ENCODE results near the gene PISD.

Gene PISD

DNA sequence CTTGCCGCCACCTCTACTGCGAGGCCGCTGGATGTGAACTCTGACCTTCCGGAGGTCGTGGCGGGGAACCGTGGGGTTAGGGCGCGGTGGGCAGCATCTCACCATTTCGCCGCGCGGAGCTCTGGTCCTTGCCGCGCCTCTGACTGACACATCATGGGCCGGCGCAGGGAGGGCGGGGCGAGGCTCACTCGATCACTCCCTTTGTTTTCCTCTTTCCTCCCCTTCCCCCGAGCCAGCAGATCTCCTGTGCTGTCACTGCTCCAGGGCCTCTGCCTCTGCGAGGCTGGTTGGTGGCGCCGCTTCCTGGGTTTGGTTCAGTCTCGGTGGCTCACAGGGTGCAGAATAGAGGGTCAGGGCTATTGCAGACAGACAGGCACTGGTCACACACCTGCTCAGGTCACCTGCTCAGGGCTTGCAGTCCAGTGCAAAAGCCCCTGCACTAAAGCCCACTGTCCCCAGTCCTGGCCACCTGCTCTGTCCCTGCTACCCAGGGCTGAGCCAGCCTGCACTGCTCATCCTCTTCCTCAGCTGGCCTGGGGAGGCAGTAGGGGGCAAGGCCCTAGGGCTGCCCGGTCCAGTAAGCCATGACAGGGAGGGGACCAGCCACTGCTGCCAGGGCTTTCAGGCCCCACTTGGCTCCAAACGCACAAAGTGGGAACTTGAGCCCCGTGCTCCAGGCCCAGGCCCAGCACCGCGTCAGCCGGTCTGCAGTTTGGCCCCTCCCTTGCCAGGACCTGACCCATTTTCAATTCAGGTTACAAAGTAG lies 36.2 kb downstream of the PISD start:
- DNase-seq (ENCODE audit: low read depth), result no peak

DNA sequence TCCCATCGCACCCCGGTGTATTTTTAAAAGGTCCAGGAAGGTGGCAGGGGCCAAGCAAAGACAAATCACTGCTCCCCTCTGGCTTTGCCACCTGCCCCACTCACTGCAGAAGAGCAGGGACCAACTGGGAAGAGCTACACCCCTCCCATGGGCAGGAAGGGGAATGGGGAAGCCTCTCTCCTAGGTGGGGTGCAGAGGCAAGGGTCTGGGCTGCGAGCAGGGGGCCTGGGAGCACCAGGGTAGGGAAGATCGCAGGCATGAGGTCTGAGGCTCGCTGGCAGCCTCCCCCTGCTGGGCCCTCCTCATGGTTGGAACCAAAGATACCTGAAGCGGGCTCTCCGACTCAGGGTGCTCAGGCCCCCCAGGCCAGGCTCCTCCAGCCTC lies 36.8 kb downstream of the PISD start:
- DNase-seq (ENCODE audit: low read depth), result no peak

DNA sequence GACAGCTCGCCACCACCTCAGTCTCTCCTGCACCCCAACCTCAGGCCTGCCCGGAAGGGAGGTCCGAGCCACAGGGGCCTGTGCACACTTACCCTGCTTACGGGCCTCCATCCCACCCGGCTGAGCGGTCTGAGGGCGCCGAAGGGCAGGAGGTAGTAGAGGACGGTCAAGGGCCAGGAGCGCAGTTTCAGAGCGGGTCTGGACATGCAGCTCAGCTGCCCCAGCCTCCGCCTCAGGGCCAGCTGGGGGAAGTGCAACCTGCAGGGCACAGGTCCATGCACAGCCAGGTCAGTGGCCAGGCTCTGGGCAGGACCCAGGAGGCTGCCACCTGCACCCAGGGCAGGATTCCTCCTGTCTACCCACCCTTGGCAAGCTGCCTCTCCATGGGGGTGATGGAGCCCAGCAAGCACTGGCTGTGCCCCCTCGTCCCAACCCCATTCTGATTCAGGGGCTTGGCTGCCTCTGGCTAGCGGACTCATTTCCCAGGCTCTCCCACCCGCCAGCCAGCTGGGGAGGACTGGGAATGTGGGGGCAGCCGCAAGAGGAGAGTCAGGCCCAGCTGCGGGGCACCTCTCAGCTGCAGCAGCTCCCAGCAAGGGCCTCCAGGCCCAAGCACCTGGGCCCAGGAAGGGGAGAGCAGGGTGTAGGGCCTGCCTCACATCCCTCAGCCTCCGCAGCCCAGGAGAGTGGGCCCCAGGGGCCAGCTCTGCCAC lies 38.3 kb downstream of the PISD start:
- DNase-seq (ENCODE audit: low read depth), result no peak

DNA sequence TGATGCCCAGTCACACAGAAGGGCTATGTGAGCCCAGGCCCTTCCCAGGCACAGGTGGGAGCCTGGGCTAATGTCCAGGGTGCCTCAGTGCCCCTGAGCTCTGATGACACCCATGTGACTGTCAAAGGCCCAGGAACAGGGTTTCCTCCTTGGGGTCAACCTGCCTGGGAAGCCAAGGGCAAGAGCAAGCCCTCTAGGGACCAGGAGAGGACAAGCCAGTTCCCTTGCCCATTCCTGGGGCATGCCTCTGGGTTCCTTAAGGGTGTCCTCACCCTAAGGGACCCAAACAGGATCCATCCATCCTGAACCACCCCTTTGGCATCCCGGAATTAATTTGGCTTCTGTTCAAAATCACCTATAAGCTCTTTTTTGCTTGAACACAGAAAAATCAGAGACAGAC lies 39.0 kb downstream of the PISD start:
- no peak for DNase-seq (ENCODE audit: low read depth)

DNA sequence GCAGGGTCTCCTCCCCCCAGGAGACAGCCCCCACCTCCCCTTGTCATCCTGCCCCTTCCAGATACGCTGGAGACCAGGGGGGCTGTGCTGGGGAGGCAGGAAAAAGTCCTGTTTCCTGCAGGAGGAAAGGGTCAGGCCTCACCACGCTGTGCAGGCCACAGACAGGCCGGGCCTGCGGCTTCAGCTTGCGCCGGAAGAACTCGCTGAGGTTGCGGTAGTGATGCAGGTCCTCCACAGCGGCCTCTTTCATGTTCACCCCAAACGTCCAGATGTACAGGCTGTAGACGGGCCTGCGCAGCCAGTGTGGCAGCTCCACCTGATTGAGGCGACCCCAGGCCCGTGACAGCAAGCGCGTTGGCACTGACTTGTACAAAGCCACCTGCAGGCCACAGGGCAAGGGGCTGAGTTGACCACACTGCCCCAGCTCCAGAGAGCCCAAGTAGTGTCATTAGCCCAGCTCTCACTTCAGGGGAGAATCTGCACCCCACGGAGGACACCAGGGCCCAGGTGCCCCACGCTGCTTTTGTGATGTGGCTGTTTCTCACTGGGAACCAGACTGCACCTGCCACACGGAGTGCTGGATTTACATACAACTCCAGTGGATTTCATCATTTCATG lies 40.4 kb downstream of the PISD start:
- DNase-seq (ENCODE audit: low read depth), result no peak

DNA sequence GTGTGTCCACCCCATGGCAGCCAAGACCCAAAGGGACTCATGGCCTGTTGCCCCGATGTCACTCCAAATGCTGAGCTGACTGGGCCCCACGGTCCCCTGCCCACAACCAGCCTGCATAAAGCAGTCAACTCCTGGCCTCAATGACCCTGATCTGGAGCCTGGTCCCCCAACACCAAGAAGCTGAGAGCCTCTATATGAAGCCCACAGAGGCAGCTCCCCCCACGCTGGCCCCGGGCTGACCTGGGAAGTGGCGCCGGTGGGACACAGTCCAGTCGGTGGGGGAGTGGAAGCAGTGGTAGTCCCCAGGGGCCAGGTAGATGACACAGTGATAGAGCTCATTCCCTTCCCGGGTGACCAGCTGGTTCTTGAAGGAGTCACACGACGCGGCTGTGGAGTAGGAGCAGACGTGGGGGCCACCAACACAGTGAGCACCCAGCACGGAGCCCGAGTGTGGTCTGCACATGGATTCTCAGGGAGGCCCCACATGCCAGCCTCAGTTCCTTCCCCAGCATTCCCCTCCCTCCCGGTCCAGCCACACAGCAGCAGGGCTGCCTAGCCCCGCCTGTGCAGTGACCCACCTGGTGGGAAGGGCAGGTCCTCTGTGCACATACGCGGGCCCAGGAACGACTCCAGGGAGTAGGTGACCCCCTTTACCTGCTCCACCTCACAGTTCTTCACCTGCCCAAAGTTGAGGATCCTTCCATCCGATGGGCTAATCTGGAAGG lies 41.1 kb downstream of the PISD start:
- no peak for DNase-seq (ENCODE audit: low read depth)

DNA sequence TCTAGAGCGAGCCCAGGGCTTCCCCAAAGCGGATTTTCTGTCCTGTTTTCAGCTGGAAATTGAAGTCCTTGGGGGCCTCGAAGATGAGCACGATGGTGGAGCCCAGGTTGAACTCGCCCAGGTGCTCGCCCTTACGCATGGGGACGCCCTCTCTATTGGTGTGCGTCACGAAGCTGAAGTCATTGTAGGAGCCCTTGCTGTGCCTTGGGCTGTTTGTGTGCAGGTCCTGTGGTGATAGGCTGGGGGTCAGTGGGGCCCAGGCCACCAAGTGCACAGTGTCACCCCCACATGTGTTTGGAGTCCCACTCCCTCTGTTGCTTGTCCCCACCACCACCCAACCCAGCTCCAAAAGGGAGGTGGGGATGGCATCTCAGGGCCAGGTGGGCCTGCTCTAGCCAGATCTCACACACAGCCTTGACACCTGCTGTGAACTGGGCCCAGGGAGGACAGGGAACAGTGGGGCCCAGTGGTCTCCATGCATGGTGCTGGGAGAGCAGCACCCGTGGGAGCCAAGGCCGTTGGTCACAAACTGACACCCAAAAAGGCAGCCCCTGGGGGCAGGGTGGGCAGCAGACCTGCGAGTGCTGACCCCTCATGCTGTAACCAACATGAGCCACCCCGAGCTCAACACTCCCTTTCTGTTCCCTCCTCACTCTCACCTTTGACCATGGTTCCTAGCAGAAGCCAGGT lies 42.3 kb downstream of the PISD start:
- DNase-seq (ENCODE audit: low read depth), result no peak

DNA sequence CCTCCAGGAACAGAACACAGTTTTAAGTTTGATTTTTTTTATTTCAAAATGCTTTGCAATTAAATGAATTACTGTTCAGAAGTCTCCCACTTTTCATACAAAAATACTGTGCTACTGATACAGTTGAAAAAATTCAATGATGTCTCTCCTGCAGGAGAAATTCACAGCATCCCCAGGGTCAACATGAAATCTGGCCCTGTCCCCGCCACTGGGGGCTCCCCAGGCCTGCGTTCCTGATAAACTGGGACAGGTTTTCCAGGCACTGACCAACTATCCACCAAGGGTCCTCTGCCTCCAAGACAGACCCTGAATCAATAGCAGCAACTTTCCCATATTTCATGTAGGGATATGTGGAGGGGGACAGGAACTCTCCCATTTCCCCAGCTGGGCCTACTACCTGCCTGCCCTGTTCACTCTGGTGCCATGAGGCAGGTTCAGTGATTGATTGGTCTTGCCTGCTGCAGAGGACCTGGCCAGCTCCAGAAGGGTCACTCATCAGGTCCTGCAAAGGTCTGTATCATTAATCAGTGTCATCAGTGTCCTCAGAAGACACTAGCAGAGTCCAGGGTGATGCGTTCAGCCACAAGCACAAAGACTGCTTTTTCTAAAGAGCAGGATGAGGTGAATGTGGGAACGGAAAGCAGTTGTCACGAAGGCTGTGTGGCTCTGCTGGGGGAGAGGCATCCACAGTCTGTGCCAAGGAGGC lies 43.4 kb downstream of the PISD start:
- no peak for DNase-seq (ENCODE audit: low read depth)

DNA sequence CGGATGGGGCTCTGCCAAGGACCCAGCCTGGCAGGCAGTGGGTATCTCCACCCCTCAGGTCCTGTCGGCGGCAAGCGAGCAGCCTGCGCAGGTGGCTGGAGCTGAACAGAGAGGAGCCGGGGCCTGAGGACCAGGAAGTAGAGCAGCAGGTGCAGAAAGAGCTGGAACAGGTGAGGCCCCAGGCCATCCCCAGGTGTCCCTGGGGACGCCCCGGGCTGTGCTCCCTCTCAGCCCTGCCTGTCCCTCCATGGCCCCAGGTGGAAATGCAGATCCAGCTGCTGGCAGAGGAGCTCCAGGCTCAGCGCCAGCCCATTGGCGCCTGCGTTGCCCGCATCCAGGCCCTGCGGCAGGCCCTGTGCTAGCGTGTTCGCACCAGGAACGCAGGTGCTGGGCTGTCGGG lies 44.0 kb downstream of the PISD start:
- no peak for DNase-seq (ENCODE audit: low read depth)

DNA sequence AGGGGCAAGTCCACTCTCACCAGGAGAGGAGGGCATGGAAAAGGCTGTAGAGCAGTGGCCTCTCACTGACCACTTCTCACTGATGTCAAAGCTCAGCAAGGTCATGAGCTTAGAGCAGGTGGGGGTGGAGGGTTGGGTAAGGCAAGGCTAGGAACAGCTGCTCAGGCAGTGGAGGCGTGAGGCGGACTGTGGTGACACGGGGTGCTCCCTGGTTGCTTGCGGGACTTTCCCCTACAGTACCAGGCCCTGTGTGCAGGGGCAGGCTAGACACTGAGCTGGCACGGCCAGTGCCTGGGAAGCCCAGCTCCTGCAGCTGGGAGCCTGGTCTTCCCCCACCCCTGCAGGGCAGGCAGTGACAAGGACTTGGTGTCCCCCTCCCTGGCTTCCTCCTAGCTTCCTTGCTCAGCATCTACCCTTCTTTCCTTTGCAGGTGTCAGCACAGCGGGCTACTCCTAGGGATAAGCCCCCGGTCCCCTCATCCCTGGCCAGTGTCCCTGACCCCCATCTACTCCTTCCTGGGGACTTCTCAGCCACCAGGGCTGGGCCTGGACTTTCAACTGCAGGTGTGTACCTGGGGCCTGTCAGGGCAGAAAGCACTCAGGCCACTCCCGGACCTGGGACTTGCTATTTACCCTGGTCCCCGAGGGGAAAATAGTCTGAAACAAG lies 45.6 kb downstream of the PISD start:
- no peak for DNase-seq (ENCODE audit: low read depth)

DNA sequence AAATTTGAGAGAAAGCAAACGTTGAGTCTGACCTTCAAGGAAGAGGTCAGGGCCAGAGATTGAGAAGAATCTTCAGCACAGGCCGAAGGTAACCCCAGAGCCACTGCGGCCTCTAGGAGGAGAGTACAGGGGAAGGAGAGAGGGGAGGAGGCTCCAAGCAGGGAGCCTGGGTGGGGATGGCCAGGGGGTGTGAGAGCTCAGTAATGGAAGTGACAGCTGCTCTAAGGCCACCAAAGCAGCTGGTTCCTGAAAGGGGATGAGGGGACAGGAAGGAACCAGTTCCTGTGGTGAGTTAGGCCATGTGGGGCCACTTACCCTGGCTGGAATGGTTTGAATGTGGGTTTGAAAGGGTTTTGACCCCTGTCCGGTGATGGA lies 46.1 kb downstream of the PISD start:
- DNase-seq (ENCODE audit: low read depth), result no peak

DNA sequence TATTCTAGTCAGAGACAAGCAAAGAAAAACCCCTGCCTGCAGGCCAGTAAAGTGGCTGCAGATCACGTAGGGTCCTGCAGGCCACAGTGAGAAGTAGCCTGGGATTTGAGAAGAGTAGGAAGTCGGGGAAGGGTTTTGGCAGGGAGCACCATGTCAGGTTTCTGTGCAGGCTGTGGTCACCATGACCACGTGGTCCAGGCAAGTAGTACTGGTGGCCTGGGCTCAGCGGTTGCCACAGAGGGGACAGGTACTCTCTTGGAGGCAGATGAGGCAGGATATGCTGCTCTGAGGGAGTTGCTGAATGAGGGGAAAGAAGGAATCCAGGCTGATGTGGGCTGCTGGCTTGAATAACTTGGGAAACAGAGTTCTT lies 46.5 kb downstream of the PISD start:
- no peak for DNase-seq (ENCODE audit: low read depth)

DNA sequence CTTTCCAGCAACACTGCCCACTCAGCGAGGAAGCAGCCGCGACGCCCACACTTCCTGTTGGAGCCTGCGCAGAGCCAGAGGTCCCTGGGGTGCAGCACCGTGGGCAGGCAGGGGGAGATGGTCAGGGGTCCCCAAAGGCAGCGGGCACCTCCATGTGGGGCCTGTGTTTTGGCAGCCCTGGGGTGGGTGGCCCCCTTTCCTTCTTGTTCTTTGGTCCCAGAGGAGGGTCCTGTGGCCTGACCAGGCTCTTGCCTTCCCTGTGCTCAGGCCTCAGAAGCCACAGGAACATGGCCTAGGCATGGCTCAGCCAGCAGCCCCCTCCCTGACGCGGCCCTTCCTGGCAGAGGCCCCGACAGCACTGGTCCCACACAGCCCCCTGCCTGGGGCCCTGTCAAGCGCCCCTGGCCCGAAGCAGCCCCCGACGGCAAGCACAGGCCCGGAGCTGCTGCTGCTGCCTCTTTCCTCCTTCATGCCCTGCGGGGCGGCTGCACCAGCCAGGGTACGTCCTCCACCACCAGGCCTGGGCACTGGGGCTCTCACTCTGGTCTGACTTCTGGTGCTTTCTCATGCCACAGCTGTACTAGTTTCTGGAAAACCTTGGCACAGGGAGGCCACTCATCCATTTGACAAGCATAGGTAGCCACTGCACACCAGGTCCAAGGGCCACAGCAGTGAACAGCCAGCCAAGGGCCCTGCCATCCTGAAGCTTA lies 47.1 kb downstream of the PISD start:
- no peak for DNase-seq (ENCODE audit: low read depth)

DNA sequence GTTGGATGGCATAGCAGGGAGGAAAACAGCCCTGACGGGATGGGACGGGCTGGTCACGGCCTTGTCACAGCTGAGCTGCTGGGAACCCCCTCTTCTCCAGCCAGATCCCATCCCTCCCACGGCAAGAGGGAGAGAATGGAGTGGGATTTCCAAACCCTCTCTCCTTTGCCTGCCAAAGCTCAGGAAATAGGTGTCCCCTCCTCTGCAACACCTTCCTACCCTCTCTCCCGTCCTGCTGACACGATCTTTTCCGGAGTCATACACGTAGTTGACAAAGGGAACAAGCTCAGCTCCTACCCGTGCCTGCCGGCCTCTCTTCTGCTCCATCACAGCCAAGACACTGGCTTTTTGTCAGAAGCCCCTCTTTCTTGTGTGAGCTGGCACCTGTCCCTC lies 48.1 kb downstream of the PISD start:
- DNase-seq (ENCODE audit: low read depth), result no peak

DNA sequence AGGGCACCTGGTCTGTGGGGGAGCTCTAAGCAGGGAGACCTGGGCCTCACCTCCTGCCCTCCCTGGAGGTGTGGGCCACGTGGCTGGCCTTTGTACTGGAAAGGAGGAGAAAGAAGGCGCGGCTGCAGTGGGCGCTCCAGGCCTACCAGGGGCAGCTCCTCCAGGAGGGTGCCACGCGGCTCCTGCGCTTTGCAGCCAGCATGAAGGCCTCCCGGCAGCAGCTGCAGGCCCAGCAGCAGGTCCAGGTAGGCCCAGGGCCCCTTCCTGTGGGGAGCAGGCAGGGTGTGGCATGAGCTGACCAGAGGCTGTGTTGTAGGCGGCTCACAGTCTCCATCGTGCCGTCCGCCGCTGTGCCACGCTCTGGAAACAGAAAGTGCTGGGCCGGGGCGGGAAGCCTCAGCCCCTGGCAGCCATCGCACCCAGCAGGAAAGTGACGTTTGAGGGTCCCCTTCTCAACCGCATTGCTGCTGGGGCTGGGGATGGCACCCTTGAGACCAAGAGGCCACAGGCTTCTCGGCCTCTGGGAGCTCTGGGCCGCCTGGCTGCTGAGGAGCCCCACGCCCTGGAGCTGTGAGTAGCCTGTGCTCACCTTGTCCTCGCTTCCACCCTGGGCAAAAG lies 48.6 kb downstream of the PISD start:
- DNase-seq (ENCODE audit: low read depth), result no peak

DNA sequence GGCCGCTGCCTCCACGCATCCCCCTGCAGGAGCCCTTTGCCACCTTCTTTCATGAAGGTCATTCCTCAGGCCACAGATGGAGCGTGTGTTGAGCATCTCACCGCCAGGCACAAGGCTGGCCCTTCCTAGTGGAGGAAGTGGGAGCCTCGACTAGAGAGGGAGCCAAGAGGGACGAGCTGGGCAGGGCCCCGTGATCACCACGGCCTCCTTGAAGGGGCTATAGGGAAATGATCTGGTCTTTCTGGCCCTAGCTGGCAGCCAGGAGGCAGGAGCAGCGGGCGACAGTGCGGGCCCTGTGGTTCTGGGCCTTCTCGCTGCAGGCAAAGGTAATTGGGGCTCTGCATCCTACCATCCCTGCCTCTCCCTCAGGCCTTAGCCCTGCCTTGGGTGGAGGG lies 49.1 kb downstream of the PISD start:
- no peak for DNase-seq (ENCODE audit: low read depth)

DNA sequence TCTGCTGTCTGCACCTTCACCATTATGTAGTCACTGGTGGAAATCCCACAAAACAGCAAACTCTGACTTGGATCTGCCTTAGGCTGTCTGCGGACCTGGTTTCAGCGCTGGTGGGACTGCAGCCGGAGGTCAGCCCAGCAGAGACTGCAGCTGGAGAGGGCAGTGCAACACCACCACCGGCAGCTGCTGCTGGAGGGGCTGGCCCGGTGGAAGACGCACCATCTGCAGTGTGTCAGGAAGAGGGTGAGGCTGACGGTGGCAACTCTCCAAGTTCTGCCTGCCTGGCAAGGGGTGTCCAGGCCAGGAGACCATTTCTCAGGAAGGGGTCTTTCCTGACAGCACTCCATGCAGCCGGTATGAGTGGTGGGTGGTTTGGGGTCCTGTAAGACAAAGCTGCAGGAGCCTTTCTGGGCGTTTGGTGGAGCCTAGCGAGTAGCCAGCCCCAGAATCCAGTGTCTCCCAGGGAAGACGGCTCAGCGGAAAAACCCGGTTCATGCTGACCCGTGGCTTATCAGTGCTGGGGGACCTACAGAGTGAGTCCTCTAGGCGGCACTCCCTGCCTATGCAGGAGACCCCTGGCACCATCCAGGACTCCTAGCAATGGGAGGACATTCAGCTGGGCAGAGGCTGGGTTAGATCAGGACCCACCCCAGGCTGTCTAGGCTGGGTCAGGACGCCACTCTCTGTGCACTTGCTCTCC lies 50.8 kb downstream of the PISD start:
- DNase-seq (ENCODE audit: low read depth), result no peak

DNA sequence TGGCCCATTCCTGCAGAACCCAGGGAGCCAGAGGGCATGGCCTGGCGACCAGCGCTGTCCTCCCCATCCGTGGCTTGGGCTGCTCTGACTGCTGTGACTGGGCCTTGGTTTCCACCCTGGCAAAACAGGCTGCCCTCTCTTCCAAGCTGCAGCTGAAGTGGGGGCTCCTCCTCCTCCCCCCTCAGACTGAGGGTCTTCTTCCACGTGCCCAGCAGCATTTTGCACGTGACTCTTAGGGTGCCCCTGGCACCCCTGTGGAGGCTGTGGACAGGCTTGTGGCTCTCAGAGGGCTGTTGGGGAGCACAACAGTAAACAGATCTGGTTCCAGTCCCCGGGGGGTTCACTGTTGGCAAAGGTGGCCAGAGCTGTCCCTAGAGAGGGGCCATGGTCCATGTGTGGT lies 51.4 kb downstream of the PISD start:
- no peak for DNase-seq (ENCODE audit: low read depth)

DNA sequence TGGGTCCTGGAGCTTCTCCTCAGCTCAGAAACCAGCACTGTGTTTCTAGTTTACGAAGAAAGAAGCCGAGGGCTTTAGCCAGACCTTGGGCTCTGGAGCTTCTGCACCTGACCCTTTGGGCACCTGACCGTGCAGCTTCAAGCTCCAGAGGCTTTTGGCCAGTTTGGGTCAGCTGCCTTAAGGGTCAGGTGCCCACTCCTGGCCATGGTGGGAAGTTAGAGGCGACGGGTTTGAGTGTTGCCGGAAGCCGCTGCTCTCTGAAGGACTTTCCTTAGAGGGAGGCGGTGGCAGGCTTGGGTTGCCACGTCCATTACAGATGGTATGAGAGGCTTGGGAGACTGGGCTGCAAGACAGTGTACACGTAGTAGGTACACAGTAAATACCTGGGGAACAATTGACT lies 52.3 kb downstream of the PISD start:
- DNase-seq (ENCODE audit: low read depth), result no peak

Measured in GM04504 (cell line).